HL-60 (cell line): Measurements from ENCODE around the gene AKR1C1.

ENCODE experiments used
- POLR2AphosphoS5 ChIP-seq: IDR thresholded peaks from 2 replicates; pipeline ENCODE4 v1.6.1; 2012; ENCODE audit warnings: low read depth
- TF ChIP-seq, protein P1 (sequence below): IDR thresholded peaks from one replicate; pipeline ENCODE4 v1.5.1; 2011; ENCODE audit warnings: low read length, control low read depth, inconsistent platforms; ENCODE audit not compliant: insufficient read depth
- TF ChIP-seq, protein P2 (sequence below): IDR thresholded peaks from 2 replicates; pipeline ENCODE4 v1.6.1; 2012; ENCODE audit warnings: low read depth; ENCODE audit not compliant: insufficient replicate concordance

DNA sequence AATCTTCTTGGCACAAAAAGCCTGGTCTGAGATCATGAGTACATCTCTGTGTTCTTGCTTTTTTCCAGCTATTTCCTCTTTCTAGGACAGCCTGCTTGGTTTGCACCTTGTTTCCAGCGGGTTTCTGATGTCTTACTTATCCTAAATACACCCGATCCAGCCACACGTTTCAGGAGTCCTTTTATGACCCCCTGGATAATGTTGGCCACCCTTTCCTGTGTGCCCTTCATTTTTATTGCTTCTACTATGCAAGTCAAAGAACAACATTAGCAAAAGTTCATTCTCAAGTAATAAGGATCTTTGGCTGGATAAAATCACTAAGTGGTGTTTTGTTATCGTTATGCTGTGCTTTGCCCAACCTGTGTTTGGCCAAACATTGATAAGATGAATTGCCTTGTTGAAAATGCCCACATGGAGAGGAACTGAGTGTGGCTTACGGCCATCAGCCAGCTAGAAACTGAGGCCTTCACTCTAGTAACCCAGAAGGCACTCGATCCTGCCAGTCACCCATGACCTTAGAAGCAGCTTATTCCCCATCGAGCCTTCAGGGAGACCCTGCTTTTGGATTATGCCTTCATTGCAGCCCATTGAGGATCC lies 28.7 kb upstream of the AKR1C1 start:
- TF ChIP-seq, protein P1, sequence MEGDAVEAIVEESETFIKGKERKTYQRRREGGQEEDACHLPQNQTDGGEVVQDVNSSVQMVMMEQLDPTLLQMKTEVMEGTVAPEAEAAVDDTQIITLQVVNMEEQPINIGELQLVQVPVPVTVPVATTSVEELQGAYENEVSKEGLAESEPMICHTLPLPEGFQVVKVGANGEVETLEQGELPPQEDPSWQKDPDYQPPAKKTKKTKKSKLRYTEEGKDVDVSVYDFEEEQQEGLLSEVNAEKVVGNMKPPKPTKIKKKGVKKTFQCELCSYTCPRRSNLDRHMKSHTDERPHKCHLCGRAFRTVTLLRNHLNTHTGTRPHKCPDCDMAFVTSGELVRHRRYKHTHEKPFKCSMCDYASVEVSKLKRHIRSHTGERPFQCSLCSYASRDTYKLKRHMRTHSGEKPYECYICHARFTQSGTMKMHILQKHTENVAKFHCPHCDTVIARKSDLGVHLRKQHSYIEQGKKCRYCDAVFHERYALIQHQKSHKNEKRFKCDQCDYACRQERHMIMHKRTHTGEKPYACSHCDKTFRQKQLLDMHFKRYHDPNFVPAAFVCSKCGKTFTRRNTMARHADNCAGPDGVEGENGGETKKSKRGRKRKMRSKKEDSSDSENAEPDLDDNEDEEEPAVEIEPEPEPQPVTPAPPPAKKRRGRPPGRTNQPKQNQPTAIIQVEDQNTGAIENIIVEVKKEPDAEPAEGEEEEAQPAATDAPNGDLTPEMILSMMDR, result no peak
- TF ChIP-seq, protein P2, sequence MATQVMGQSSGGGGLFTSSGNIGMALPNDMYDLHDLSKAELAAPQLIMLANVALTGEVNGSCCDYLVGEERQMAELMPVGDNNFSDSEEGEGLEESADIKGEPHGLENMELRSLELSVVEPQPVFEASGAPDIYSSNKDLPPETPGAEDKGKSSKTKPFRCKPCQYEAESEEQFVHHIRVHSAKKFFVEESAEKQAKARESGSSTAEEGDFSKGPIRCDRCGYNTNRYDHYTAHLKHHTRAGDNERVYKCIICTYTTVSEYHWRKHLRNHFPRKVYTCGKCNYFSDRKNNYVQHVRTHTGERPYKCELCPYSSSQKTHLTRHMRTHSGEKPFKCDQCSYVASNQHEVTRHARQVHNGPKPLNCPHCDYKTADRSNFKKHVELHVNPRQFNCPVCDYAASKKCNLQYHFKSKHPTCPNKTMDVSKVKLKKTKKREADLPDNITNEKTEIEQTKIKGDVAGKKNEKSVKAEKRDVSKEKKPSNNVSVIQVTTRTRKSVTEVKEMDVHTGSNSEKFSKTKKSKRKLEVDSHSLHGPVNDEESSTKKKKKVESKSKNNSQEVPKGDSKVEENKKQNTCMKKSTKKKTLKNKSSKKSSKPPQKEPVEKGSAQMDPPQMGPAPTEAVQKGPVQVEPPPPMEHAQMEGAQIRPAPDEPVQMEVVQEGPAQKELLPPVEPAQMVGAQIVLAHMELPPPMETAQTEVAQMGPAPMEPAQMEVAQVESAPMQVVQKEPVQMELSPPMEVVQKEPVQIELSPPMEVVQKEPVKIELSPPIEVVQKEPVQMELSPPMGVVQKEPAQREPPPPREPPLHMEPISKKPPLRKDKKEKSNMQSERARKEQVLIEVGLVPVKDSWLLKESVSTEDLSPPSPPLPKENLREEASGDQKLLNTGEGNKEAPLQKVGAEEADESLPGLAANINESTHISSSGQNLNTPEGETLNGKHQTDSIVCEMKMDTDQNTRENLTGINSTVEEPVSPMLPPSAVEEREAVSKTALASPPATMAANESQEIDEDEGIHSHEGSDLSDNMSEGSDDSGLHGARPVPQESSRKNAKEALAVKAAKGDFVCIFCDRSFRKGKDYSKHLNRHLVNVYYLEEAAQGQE, result no peak
- TF ChIP-seq POLR2AphosphoS5, result no peak
